B cell (primary cell): ENCODE measurements around the gene FKBP1A. TPM values are rescaled to one million over a fixed set of nuclear protein-coding genes. Genes with fewer than 3 reads are reported as not detected.

Experiments used
- ATAC-seq: fragments of 200-7000 bp; cut with Tn5 transposase; one replicate; pipeline ENCODE4 v1.10.0; 2021; ENCODE audit warnings: low read depth, mild to moderate bottlenecking, moderate number of reproducible peaks, moderate library complexity
- CTCF ChIA-PET: fragments of 350-600 bp; sonication (Branson Sonifier 250); formaldehyde crosslinking; loops from one replicate; lab custom pipeline; 2021; ENCODE audit warnings: antibody characterized with exemption, inconsistent platforms; lab: Charles Lee
- POLR2A ChIA-PET: fragments of 350-600 bp; sonication (Branson Sonifier 250); formaldehyde crosslinking; loops from one replicate; lab custom pipeline; 2021; ENCODE audit warnings: antibody characterized with exemption; lab: Charles Lee
- DNase-seq: peaks from one replicate; pipeline ENCODE4 v3.0.0; 2013
- H2AFZ ChIP-seq: 2 replicates; pipeline ENCODE4 v1.6.1; 2012; ENCODE audit warnings: mild to moderate bottlenecking, low read depth, low read length; ENCODE audit not compliant: insufficient read depth, poor library complexity, severe bottlenecking
- H3K27ac ChIP-seq, 2 donors: 1 replicate in 1 of 2; 2 replicates in 1 of 2; pipeline ENCODE4 v1.5.1; 2012 to 2013; ENCODE audit warnings: low read length in 2 of 2, mild to moderate bottlenecking in 2 of 2, moderate library complexity in 1 of 2
- H3K27me3 ChIP-seq, 4 experiments: fragments of 200-600 bp in 1 of 4; sonication (generic) in 1 of 4; replicated peaks in 1 of 4; 1 replicate in 2 of 4; 2 replicates in 2 of 4; pipeline versions ENCODE4 v1.6.1 to v1.7.0; 2013 to 2016; ENCODE audit warnings: low read length in 3 of 4, mild to moderate bottlenecking in 2 of 4, mixed read lengths in 1 of 4, moderate library complexity in 1 of 4; ENCODE audit not compliant: insufficient read depth in 4 of 4, control insufficient read depth in 3 of 4; ENCODE audit errors: control extremely low read depth in 1 of 4
- H3K36me3 ChIP-seq, 2 experiments: replicated peaks in 1 of 2; 1 replicate in 1 of 2; 2 replicates in 1 of 2; pipeline versions ENCODE4 v1.6.1 to v1.7.1; 2013; ENCODE audit warnings: low read length in 1 of 2; ENCODE audit not compliant: insufficient read depth in 2 of 2, control insufficient read depth in 1 of 2; ENCODE audit errors: control extremely low read depth in 1 of 2, extremely low read depth in 1 of 2
- H3K4me1 ChIP-seq, 2 donors: fragments of 200-600 bp in 1 of 2; sonication (generic) in 1 of 2; 1 replicate in 1 of 2; 2 replicates in 1 of 2; pipeline versions ENCODE4 v1.5.1 to v1.6.1; 2013 to 2017; ENCODE audit warnings: low read length in 2 of 2; ENCODE audit not compliant: control insufficient read depth in 2 of 2, insufficient read depth in 2 of 2
- H3K4me2 ChIP-seq: replicated peaks from 2 replicates; pipeline ENCODE3; 2012; ENCODE audit warnings: mild to moderate bottlenecking, low read depth, low read length; ENCODE audit not compliant: poor library complexity, severe bottlenecking
- H3K4me3 ChIP-seq, 5 experiments: fragments of 200-600 bp in 1 of 5; sonication (generic) in 1 of 5; 1 replicate in 3 of 5; 2 replicates in 2 of 5; pipeline versions ENCODE4 v1.5.1 to v1.7.0; 2011 to 2016; ENCODE audit warnings: low read length in 4 of 5, mild to moderate bottlenecking in 4 of 5, low read depth in 2 of 5, control low read depth in 1 of 5, moderate library complexity in 1 of 5; ENCODE audit not compliant: insufficient read depth in 1 of 5; ENCODE audit errors: control extremely low read depth in 1 of 5, extremely low read depth in 1 of 5
- H3K79me2 ChIP-seq: fragments of 200-600 bp; sonication (generic); one replicate; pipeline ENCODE4 v1.6.0; 2016; ENCODE audit warnings: low read length; ENCODE audit not compliant: control insufficient read depth, insufficient read depth
- H3K9ac ChIP-seq: fragments of 200-600 bp; sonication (generic); 2 replicates; pipeline ENCODE4 v1.6.1; 2017; ENCODE audit warnings: mild to moderate bottlenecking, low read length, moderate library complexity
- H3K9me3 ChIP-seq, 3 donors: one replicate each; pipeline versions ENCODE4 v1.6.1 to v1.7.1; 2013; ENCODE audit warnings: low read length in 2 of 3; ENCODE audit not compliant: control insufficient read depth in 2 of 3, insufficient read depth in 1 of 3; ENCODE audit errors: control extremely low read depth in 1 of 3
- H4K20me1 ChIP-seq: 2 replicates; pipeline ENCODE4 v1.6.0; 2012; ENCODE audit warnings: mild to moderate bottlenecking, low read length; ENCODE audit not compliant: insufficient read depth, control insufficient read depth, poor library complexity, severe bottlenecking
- H3K27ac Mint-ChIP-seq: one replicate; pipeline ENCODE4 v1.8.0; 2021; ENCODE audit warnings: mixed read lengths
- H3K27me3 Mint-ChIP-seq: one replicate; pipeline ENCODE4 v1.8.0; 2021; ENCODE audit warnings: mixed read lengths
- H3K4me1 Mint-ChIP-seq: one replicate; pipeline ENCODE4 v1.8.0; 2021; ENCODE audit warnings: mixed read lengths
- H3K4me3 Mint-ChIP-seq: one replicate; pipeline ENCODE4 v1.8.0; 2021; ENCODE audit warnings: mixed read lengths
- H3K9me3 Mint-ChIP-seq: one replicate; pipeline ENCODE4 v1.8.0; 2022; ENCODE audit warnings: mixed read lengths; ENCODE audit not compliant: insufficient read depth
- CTCF ChIP-seq: fragments of 200-600 bp; IDR thresholded peaks from one replicate; pipeline ENCODE4 v1.8.0; 2022; ENCODE audit warnings: antibody characterized with exemption, mild to moderate bottlenecking
- EZH2 ChIP-seq: IDR thresholded peaks from 2 replicates; pipeline ENCODE4 v1.6.1; 2012; ENCODE audit warnings: borderline replicate concordance, low read depth, mild to moderate bottlenecking, moderate library complexity, low read length; ENCODE audit not compliant: insufficient read depth, poor library complexity, severe bottlenecking
- WGBS: methylation state at CpG from one replicate; pipeline ENCODE4 v1.1.5; 2013; ENCODE audit warnings: missing lambda C conversion rate; ENCODE audit not compliant: insufficient coverage; 5-methylcytosine and 5-hydroxymethylcytosine counted together
- intact Hi-C: fragments of 100-400 bp; cut with micrococcal nuclease; formaldehyde crosslinking; loops from one replicate; pipeline ENCODE4 v1.10.0; 2022
- polyA plus RNA-seq: library from polyadenylated mRNA; depleted of rRNA; stranded (reverse); fragments of >200 nt; gene quantifications from 2 replicates; pipeline ENCODE4 v1.2.3, GENCODE V29; 2012
- total RNA-seq, 2 donors: library from RNA; stranded (reverse); fragments of 120-200 nt in 1 of 2; gene quantifications; 1 replicate in 1 of 2; 2 replicates in 1 of 2; pipeline versions ENCODE4 v1.2.3 to v1.2.4, GENCODE V29; 2013 to 2022

FKBP1A gene
- total and polyA plus RNA-seq, 2 donors (not counting 1 experiment from before 2014, with no cell fraction given): 86.3 to 86.7 TPM

- no peaks in the 10 kb centered on the region for H3K9me3 ChIP-seq
- H3K4me1 Mint-ChIP-seq: peaks cover 49% of the 10 kb centered on the region
- no peak overlapping the region for H3K9ac ChIP-seq
- H2AFZ ChIP-seq: no peak overlapping the region
- DNase-seq: no peak
- 97% methylated on average over 7 of the region's 11 CpGs for WGBS
- CTCF ChIA-PET: interaction anchor here (0.6 to 2.0 kb wide), 3 partner anchors 19 to 170 kb away, joined by 3 to 6 read pairs (median 4); no protein-coding TSS in a partner anchor
- POLR2A ChIA-PET: no interaction called here
- peaks cover 19 to 29% of the 10 kb centered on the region in 2 donors for H3K4me1 ChIP-seq
- no peak overlapping the region for H3K27ac ChIP-seq
- H3K79me2 ChIP-seq: peaks cover 57% of the 10 kb centered on the region
- H4K20me1 ChIP-seq: peaks cover 9% of the 10 kb centered on the region
- TF ChIP-seq CTCF (no peak), EZH2 (no peak)
- peaks cover 0 to 19% of the 10 kb centered on the region in 2 experiments for H3K36me3 ChIP-seq
- H3K9me3 Mint-ChIP-seq: no peaks in the 10 kb centered on the region
- intact Hi-C loops: no loop called here
- H3K4me2 ChIP-seq: no peak overlapping the region
- no peak overlapping the region for H3K4me3 ChIP-seq
- H3K27ac Mint-ChIP-seq: no peak overlapping the region
- H3K27me3 Mint-ChIP-seq: no peaks in the 10 kb centered on the region
- no peak overlapping the region for H3K4me3 Mint-ChIP-seq
- ATAC-seq: no peak
- H3K27me3 ChIP-seq: no peaks in the 10 kb centered on the region
Observed at GRCh38 chr20:1333462-1334369, 59.1 kb downstream of the FKBP1A start.
